Measurements from ENCODE around the gene MAPK11. TPM values are rescaled to one million over a fixed set of nuclear protein-coding genes. Genes with fewer than 3 reads are reported as not detected.

The MAPK11 gene
- polyA plus RNA-seq, 4 donors = 6.8 to 9.4 (median 8.8) TPM

GRCh38 chr22:50250555-50251476, 19.4 kb downstream of the MAPK11 start, which contains the start of gene HDAC10:
TSS of gene HDAC10 (minus strand) at chr22:50251265. CDS start at chr22:50251032, 233 bp downstream.
- peak in 1 of 4 donors; percentile 62 for DNase-seq (ENCODE audit: low read depth in 4 of 4, low spot score in 2 of 4)

GRCh38 chr22:50250249-50250554, 20.0 kb downstream of the MAPK11 start:
- DNase-seq (ENCODE audit: low read depth in 4 of 4, low spot score in 2 of 4) = no peak

GRCh38 chr22:50249341-50250248, 20.6 kb downstream of the MAPK11 start:
- DNase-seq (ENCODE audit: low read depth in 4 of 4, low spot score in 2 of 4) = no peak

- no peak for DNase-seq (ENCODE audit: low read depth in 4 of 4, low spot score in 2 of 4)
These were observed 21.7 kb downstream of the MAPK11 start for GRCh38 chr22:50248196-50249081.

- no peak for DNase-seq (ENCODE audit: low read depth in 4 of 4, low spot score in 2 of 4)
These were observed 22.4 kb downstream of the MAPK11 start for GRCh38 chr22:50247748-50248147.

GRCh38 chr22:50246242-50247175, 23.7 kb downstream of the MAPK11 start:
- DNase-seq (ENCODE audit: low read depth in 4 of 4, low spot score in 2 of 4) = no peak

GRCh38 chr22:50245214-50246072, 24.7 kb downstream of the MAPK11 start:
- DNase-seq (ENCODE audit: low read depth in 4 of 4, low spot score in 2 of 4) = no peak

- DNase-seq (ENCODE audit: low read depth in 4 of 4, low spot score in 2 of 4) = peak; percentile 63 to 90 (median 85)
These were observed 25.6 kb downstream of the MAPK11 start, which contains the start of gene TUBGCP6 for GRCh38 chr22:50244420-50245213. TSS of gene TUBGCP6 (minus strand) at chr22:50245023. CDS start at chr22:50244459, 564 bp downstream.

GRCh38 chr22:50243685-50244419, 26.3 kb downstream of the MAPK11 start:
- DNase-seq (ENCODE audit: low read depth in 4 of 4, low spot score in 2 of 4) = no peak

GRCh38 chr22:50242406-50242949, 27.7 kb downstream of the MAPK11 start:
- DNase-seq (ENCODE audit: low read depth in 4 of 4, low spot score in 2 of 4) = no peak

GRCh38 chr22:50238755-50239154, 31.4 kb downstream of the MAPK11 start:
- no peak for DNase-seq (ENCODE audit: low read depth in 4 of 4, low spot score in 2 of 4)

- no peak for DNase-seq (ENCODE audit: low read depth in 4 of 4, low spot score in 2 of 4)
These were observed 33.3 kb downstream of the MAPK11 start for GRCh38 chr22:50236731-50237409.

GRCh38 chr22:50233223-50233622, 37.0 kb downstream of the MAPK11 start:
- DNase-seq (ENCODE audit: low read depth in 4 of 4, low spot score in 2 of 4) = no peak

GRCh38 chr22:50232481-50233151, 37.6 kb downstream of the MAPK11 start:
- DNase-seq (ENCODE audit: low read depth in 4 of 4, low spot score in 2 of 4) = no peak

GRCh38 chr22:50229370-50229769, 40.8 kb downstream of the MAPK11 start:
- no peak for DNase-seq (ENCODE audit: low read depth in 4 of 4, low spot score in 2 of 4)
